Ascending aorta (tissue), 2 donors: ENCODE results near the gene C16orf92. TPM values are rescaled to one million over a fixed set of nuclear protein-coding genes. Genes with fewer than 3 reads are reported as not detected.
A peak's percentile ranks its signal among the peaks of the same experiment; 100 is the strongest.
"Not testable (repeated sequence)": the region's sequence is repeated elsewhere in the genome, so short reads cannot be mapped to it uniquely, and the experiment has no call there.

Source experiments
- DNase-seq, 2 donors: peaks; one replicate each; pipeline ENCODE4 v3.0.0-alpha.2; 2019; ENCODE audit warnings: low spot score in 2 of 2
- H3K27ac ChIP-seq, 2 donors: fragments of 200-600 bp; sonication (generic); one replicate each; pipeline ENCODE4 v1.5.1; 2016 to 2017; ENCODE audit warnings: mild to moderate bottlenecking in 1 of 2
- H3K27me3 ChIP-seq: fragments of 200-600 bp; sonication (generic); one replicate; pipeline ENCODE4 v1.5.1; 2017
- H3K36me3 ChIP-seq, 2 donors: fragments of 200-600 bp; sonication (generic); one replicate each; pipeline ENCODE4 v1.5.1; 2016
- H3K4me1 ChIP-seq, 2 donors: fragments of 200-600 bp; sonication (generic); one replicate each; pipeline ENCODE4 v1.5.1; 2016 to 2017; ENCODE audit warnings: mild to moderate bottlenecking in 1 of 2
- H3K4me3 ChIP-seq, 2 donors: fragments of 200-600 bp; sonication (generic); one replicate each; pipeline ENCODE4 v1.5.1; 2016 to 2017; ENCODE audit warnings: mild to moderate bottlenecking in 1 of 2
- H3K9me3 ChIP-seq, 2 donors: fragments of 200-600 bp; sonication (generic); one replicate each; pipeline ENCODE4 v1.5.1; 2016
- intact Hi-C: fragments of 100-400 bp; cut with DNase I; formaldehyde crosslinking; loops from one replicate; pipeline ENCODE4 v1.15.1; 2023
- total RNA-seq: library from RNA; depleted of rRNA; stranded (reverse); fragments of >200 nt; gene quantifications from one replicate; pipeline ENCODE4 v1.1.0, GENCODE V29; 2016
- TF ChIP-seq, protein P1 (sequence below), 3 experiments: fragments of 200-600 bp in 2 of 3; fragments of 450-650 bp in 1 of 3; sonication (generic) in 2 of 3; IDR thresholded peaks; one replicate each; pipeline ENCODE4 v1.5.1; 2016 to 2019; ENCODE audit warnings: antibody characterized with exemption in 3 of 3, mild to moderate bottlenecking in 1 of 3, moderate library complexity in 1 of 3

The C16orf92 gene
- total RNA-seq, 1 donor from 2014 or later, result not detected

- Histone ChIP-seq H3K27me3 (peaks cover 28% of the 10 kb centered on the region), H3K4me1 (peaks cover 4 to 5% of the 10 kb centered on the region in 2 donors), H3K9me3 (no peaks in the 10 kb centered on the region), H3K4me3 (peak within 1 kb of the TSS in 1 of 2 donors; percentile 46), H3K36me3 (no peaks in the 10 kb centered on the region), H3K27ac (no peak within 1 kb of the TSS)
- TF ChIP-seq, protein P1, sequence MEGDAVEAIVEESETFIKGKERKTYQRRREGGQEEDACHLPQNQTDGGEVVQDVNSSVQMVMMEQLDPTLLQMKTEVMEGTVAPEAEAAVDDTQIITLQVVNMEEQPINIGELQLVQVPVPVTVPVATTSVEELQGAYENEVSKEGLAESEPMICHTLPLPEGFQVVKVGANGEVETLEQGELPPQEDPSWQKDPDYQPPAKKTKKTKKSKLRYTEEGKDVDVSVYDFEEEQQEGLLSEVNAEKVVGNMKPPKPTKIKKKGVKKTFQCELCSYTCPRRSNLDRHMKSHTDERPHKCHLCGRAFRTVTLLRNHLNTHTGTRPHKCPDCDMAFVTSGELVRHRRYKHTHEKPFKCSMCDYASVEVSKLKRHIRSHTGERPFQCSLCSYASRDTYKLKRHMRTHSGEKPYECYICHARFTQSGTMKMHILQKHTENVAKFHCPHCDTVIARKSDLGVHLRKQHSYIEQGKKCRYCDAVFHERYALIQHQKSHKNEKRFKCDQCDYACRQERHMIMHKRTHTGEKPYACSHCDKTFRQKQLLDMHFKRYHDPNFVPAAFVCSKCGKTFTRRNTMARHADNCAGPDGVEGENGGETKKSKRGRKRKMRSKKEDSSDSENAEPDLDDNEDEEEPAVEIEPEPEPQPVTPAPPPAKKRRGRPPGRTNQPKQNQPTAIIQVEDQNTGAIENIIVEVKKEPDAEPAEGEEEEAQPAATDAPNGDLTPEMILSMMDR (IDR thresholded peaks at IDR 0.05), result no peak
- no peak for DNase-seq
- intact Hi-C loops, result no loop called here
Observed at GRCh38 chr16:30030841-30031413, 7.9 kb downstream of the C16orf92 start, which contains the start of gene TLCD3B. Gene TLCD3B, minus strand, starts transcription at chr16:30031271. Its CDS starts 744 bp downstream, at chr16:30030527.

DNA sequence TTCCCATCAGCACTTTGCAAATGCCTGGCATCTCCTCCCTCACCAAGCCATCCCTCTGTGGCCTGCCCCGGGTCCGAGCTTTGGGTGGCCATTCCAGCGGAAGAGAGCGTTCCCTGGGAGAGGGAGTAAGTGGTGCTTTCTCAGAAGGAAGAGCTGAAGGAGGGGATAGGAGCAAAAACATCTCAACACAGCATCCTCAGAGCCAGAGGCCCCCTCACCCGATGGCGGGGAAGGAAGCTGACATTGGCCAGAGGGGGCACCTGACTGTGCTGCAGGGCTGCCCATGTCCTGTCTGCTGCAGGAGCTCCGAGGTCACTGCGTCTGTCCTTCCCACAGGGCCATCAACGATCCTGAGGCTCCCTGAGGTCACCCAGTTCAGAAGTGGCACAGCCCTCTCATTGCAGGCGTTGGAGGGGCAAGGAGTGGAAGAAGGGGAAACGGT, 8.5 kb downstream of the C16orf92 start:
- no peaks in the 10 kb centered on the region for H3K9me3 ChIP-seq
- no peak overlapping the region for H3K27ac ChIP-seq
- H3K4me1 ChIP-seq, result peaks cover 4 to 5% of the 10 kb centered on the region in 2 donors
- no peak for DNase-seq
- H3K36me3 ChIP-seq, result no peaks in the 10 kb centered on the region
- TF ChIP-seq, protein P1 (IDR thresholded peaks at IDR 0.05), result no peak
- H3K4me3 ChIP-seq, result peak overlapping the region in 1 of 2 donors; percentile 46
- intact Hi-C loops, result no loop called here
- peaks cover 28% of the 10 kb centered on the region for H3K27me3 ChIP-seq

- TF ChIP-seq, protein P1 (IDR thresholded peaks at IDR 0.05), result peak; percentile 41 to 71 (median 56)
- no peaks in the 10 kb centered on the region for H3K9me3 ChIP-seq
- H3K36me3 ChIP-seq, result no peaks in the 10 kb centered on the region
- no peak overlapping the region for H3K27ac ChIP-seq
- peaks cover 4 to 5% of the 10 kb centered on the region in 2 donors for H3K4me1 ChIP-seq
- H3K27me3 ChIP-seq, result peaks cover 28% of the 10 kb centered on the region
- intact Hi-C loops, result no loop called here
- no peak overlapping the region for H3K4me3 ChIP-seq
- no peak for DNase-seq
Observed at GRCh38 chr16:30032083-30032819, 9.3 kb downstream of the C16orf92 start.

DNA sequence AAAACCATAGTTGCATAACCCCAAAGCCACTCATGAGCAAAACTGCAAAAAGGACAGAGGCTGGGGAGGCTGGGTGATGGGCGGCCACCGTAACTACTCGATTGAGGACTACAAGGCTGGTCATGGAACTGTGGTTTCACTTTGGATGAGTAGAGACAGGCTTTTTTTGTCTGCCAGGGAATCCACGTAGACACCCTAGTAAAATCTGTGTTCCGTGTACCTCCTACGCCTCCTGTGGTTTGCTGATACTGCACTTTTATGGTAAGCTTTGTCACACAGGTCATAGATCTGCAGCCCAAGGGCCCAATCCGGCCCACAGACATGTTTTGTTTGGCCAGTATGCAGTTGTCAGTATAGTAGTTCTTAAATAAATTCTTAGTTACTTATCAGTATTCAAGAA, 10.3 kb downstream of the C16orf92 start:
- peaks cover 28% of the 10 kb centered on the region for H3K27me3 ChIP-seq
- TF ChIP-seq, protein P1 (IDR thresholded peaks at IDR 0.05), result no peak
- no peak for DNase-seq
- no peaks in the 10 kb centered on the region for H3K9me3 ChIP-seq
- intact Hi-C loops, result no loop called here
- H3K4me1 ChIP-seq, result peaks cover 4 to 5% of the 10 kb centered on the region in 2 donors
- H3K36me3 ChIP-seq, result no peaks in the 10 kb centered on the region
- no peak overlapping the region for H3K4me3 ChIP-seq
- H3K27ac ChIP-seq, result no peak overlapping the region

DNA sequence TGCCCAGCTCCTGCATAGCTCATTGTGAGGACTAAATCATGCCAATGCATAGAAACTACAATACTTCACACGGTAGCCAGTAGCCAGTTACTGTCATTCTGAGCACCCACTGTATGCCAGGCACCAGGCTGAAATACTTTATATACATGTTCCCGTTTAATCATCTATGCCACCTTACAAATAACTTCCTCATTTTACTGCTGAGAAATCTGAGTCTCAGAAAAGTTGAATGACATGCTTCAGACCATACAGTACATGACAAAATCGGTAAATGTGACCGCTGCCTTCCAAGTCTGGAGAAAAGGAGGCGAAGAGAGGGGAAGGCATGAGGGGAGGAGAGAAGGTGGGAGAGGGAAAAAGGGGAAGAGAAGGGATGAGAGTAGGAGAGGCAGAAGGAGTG, 17.2 kb downstream of the C16orf92 start:
- DNase-seq, result no peak
- intact Hi-C loops, result no loop called here

GRCh38 chr16:30040690-30041089, 17.7 kb downstream of the C16orf92 start:
- H3K36me3 ChIP-seq, H3K4me1 ChIP-seq, H3K27ac ChIP-seq, intact Hi-C loops, H3K9me3 ChIP-seq, DNase-seq, H3K27me3 ChIP-seq, H3K4me3 ChIP-seq: not testable (repeated sequence)

More for the DNA sequence above, 17.2 kb downstream of the C16orf92 start:
- no peaks in the 10 kb centered on the region for H3K27me3 ChIP-seq
- no peak overlapping the region for H3K27ac ChIP-seq
- no peaks in the 10 kb centered on the region for H3K36me3 ChIP-seq
- TF ChIP-seq, protein P1 (IDR thresholded peaks at IDR 0.05), result no peak
- H3K4me3 ChIP-seq, result no peak overlapping the region
- H3K9me3 ChIP-seq, result no peaks in the 10 kb centered on the region
- H3K4me1 ChIP-seq, result no peaks in the 10 kb centered on the region
